DOHH2 (cell line): ENCODE data around the gene GOLGA2.

Source experiments
- H3F3A ChIP-seq: fragments of 200-600 bp; sonication (generic), shearing (Covaris generic); 2 replicates; pipeline ENCODE4 v1.6.0; 2016; ENCODE audit warnings: antibody characterized with exemption, mild to moderate bottlenecking; ENCODE audit not compliant: control insufficient read depth, insufficient read depth
- H3K27ac ChIP-seq: fragments of 200-600 bp; sonication (generic); 2 replicates; pipeline ENCODE4 v1.5.1; 2014; ENCODE audit warnings: low read depth, mild to moderate bottlenecking, low read length, moderate library complexity
- H3K27me3 ChIP-seq: fragments of 200-600 bp; sonication (generic); 2 replicates; pipeline ENCODE4 v1.6.1; 2014; ENCODE audit warnings: mild to moderate bottlenecking, low read length, mixed read lengths; ENCODE audit not compliant: control insufficient read depth
- H3K36me3 ChIP-seq: fragments of 200-600 bp; sonication (generic); 2 replicates; pipeline ENCODE4 v1.6.1; 2014; ENCODE audit warnings: mild to moderate bottlenecking, low read length, moderate library complexity, mixed read lengths; ENCODE audit not compliant: control insufficient read depth
- H3K4me1 ChIP-seq: fragments of 200-600 bp; sonication (generic); 2 replicates; pipeline ENCODE4 v1.6.1; 2014; ENCODE audit warnings: mild to moderate bottlenecking, low read length, mixed read lengths; ENCODE audit not compliant: control insufficient read depth
- H3K4me2 ChIP-seq: fragments of 200-600 bp; sonication (generic); 2 replicates; pipeline ENCODE4 v1.6.0; 2014; ENCODE audit warnings: mild to moderate bottlenecking, low read length, moderate library complexity
- H3K4me3 ChIP-seq: fragments of 200-600 bp; sonication (generic); 2 replicates; pipeline ENCODE4 v1.5.1; 2014; ENCODE audit warnings: mild to moderate bottlenecking, low read length, mixed read lengths
- H3K79me2 ChIP-seq: fragments of 200-600 bp; sonication (generic); 2 replicates; pipeline ENCODE4 v1.6.1; 2014; ENCODE audit warnings: mild to moderate bottlenecking, low read length, mixed read lengths; ENCODE audit not compliant: control insufficient read depth
- H3K9me2 ChIP-seq: fragments of 200-600 bp; sonication (generic); replicated peaks from 2 replicates; pipeline ENCODE4 v1.6.1; 2014; ENCODE audit warnings: mild to moderate bottlenecking, low read length, mixed read lengths; ENCODE audit not compliant: control insufficient read depth
- H3K9me3 ChIP-seq: fragments of 200-600 bp; sonication (generic); 2 replicates; pipeline ENCODE4 v1.6.1; 2014; ENCODE audit warnings: antibody characterized with exemption, low read length, mixed read lengths; ENCODE audit not compliant: control insufficient read depth, insufficient read depth
- H4K20me1 ChIP-seq: fragments of 200-600 bp; sonication (generic); 2 replicates; pipeline ENCODE4 v1.6.0; 2014; ENCODE audit warnings: low read depth, mild to moderate bottlenecking, antibody characterized with exemption, low read length, moderate library complexity; ENCODE audit not compliant: control insufficient read depth, insufficient read depth
- CTCF ChIP-seq: fragments of 200-600 bp; sonication (generic); IDR thresholded peaks from one replicate; pipeline ENCODE4 v1.5.1; 2014; ENCODE audit warnings: antibody characterized with exemption, mild to moderate bottlenecking, low read depth, low read length; ENCODE audit not compliant: poor library complexity, severe bottlenecking
- EZH2phosphoT487 ChIP-seq: fragments of 200-600 bp; sonication (generic); IDR thresholded peaks from 2 replicates; pipeline ENCODE4 v1.6.1; 2017; ENCODE audit warnings: borderline replicate concordance, mild to moderate bottlenecking, antibody characterized with exemption, low read length, moderate library complexity, mixed read lengths

The GOLGA2 gene

GRCh38 chr9:128265348-128265847 is 10.4 kb downstream of the GOLGA2 start:
- Histone ChIP-seq H3K9me3 (no peaks in the 10 kb centered on the region), H3K4me2 (no peak overlapping the region), H4K20me1 (no peaks in the 10 kb centered on the region), H3K4me1 (no peaks in the 10 kb centered on the region), H3K27ac (no peak overlapping the region), H3K79me2 (no peaks in the 10 kb centered on the region), H3F3A (no peaks in the 10 kb centered on the region), H3K4me3 (no peak overlapping the region), H3K27me3 (no peaks in the 10 kb centered on the region), H3K36me3 (no peaks in the 10 kb centered on the region; the same call in 1 of the 2 replicates), H3K9me2 (no peaks in the 10 kb centered on the region)
- TF ChIP-seq EZH2phosphoT487 (no peak), CTCF (no peak)

- TF ChIP-seq EZH2phosphoT487 (no peak), CTCF (no peak)
- Histone ChIP-seq H3K4me2 (no peak overlapping the region), H3K9me3 (no peaks in the 10 kb centered on the region), H3K9me2 (no peaks in the 10 kb centered on the region), H3K79me2 (no peaks in the 10 kb centered on the region), H3K27me3 (no peaks in the 10 kb centered on the region), H3F3A (no peaks in the 10 kb centered on the region), H4K20me1 (no peaks in the 10 kb centered on the region), H3K27ac (no peak overlapping the region), H3K36me3 (no peaks in the 10 kb centered on the region; the same call in 1 of the 2 replicates), H3K4me3 (no peak overlapping the region), H3K4me1 (no peaks in the 10 kb centered on the region)
Observed at GRCh38 chr9:128262687-128263086, 13.1 kb downstream of the GOLGA2 start.

- H3K9me2 ChIP-seq = no peaks in the 10 kb centered on the region
- no peaks in the 10 kb centered on the region for H3K79me2 ChIP-seq
- TF ChIP-seq EZH2phosphoT487 (no peak), CTCF (no peak)
- H3K4me3 ChIP-seq = no peak overlapping the region
- H3K4me2 ChIP-seq = no peak overlapping the region
- H3K27ac ChIP-seq = no peak overlapping the region
- no peaks in the 10 kb centered on the region for H3K27me3 ChIP-seq
- H3F3A ChIP-seq = no peaks in the 10 kb centered on the region
- no peaks in the 10 kb centered on the region for H4K20me1 ChIP-seq
- H3K4me1 ChIP-seq = no peaks in the 10 kb centered on the region
- no peaks in the 10 kb centered on the region; the same call in 1 of the 2 replicates for H3K36me3 ChIP-seq
- no peaks in the 10 kb centered on the region for H3K9me3 ChIP-seq
Observed at GRCh38 chr9:128260340-128260739, 15.5 kb downstream of the GOLGA2 start.
